H1 (cell line): Measurements from ENCODE around the gene USP7.

Source experiments
- EP300 ChIP-seq, 2 experiments: IDR thresholded peaks; 1 replicate in 1 of 2; 2 replicates in 1 of 2; pipeline ENCODE4 v1.6.1; 2011 to 2012; ENCODE audit warnings: low read depth in 2 of 2, low read length in 2 of 2, mild to moderate bottlenecking in 2 of 2, borderline replicate concordance in 1 of 2, inconsistent platforms in 1 of 2, moderate library complexity in 1 of 2
- EZH2 ChIP-seq: fragments of 200-600 bp; sonication (generic); IDR thresholded peaks from 2 replicates; pipeline ENCODE4 v1.7.1; 2012; ENCODE audit warnings: low read depth, mild to moderate bottlenecking, moderate library complexity, low read length, inconsistent platforms; ENCODE audit not compliant: severe bottlenecking
- JUN ChIP-seq: IDR thresholded peaks from 2 replicates; pipeline ENCODE4 v1.6.1; 2011; ENCODE audit warnings: low read depth, mild to moderate bottlenecking, improper control_type of control experiment, low read length
- KDM1A ChIP-seq: fragments of 200-600, 300-600 bp; sonication (generic); IDR thresholded peaks from 2 replicates; pipeline ENCODE4 v1.7.1; 2016; ENCODE audit warnings: mild to moderate bottlenecking, low read length, borderline replicate concordance
- POLR2A ChIP-seq, 2 experiments: IDR thresholded peaks; 1 replicate in 1 of 2; 2 replicates in 1 of 2; pipeline ENCODE4 v1.6.1; 2011; ENCODE audit warnings: low read depth in 2 of 2, low read length in 2 of 2, mild to moderate bottlenecking in 2 of 2; ENCODE audit errors: control extremely low read depth in 1 of 2
- POLR2AphosphoS5 ChIP-seq: IDR thresholded peaks from 2 replicates; pipeline ENCODE4 v1.6.1; 2011; ENCODE audit warnings: low read depth, low read length
- RAD21 ChIP-seq, 2 experiments: IDR thresholded peaks in 1 of 2; conservative IDR thresholded peaks in 1 of 2; 2 replicates each; pipeline ENCODE4 v1.6.1; 2011; ENCODE audit warnings: low read depth in 2 of 2, low read length in 2 of 2, improper control_type of control experiment in 1 of 2, inconsistent platforms in 1 of 2, mild to moderate bottlenecking in 1 of 2, moderate library complexity in 1 of 2
- TF ChIP-seq, protein P1 (sequence below), 3 experiments: IDR thresholded peaks; 1 replicate in 2 of 3; 2 replicates in 1 of 3; pipeline versions ENCODE4 v1.5.1 to v1.6.1; 2011; ENCODE audit warnings: low read length in 3 of 3, mild to moderate bottlenecking in 3 of 3, inconsistent platforms in 2 of 3, low read depth in 1 of 3, moderate library complexity in 1 of 3; ENCODE audit not compliant: insufficient read depth in 1 of 3; ENCODE audit errors: control extremely low read depth in 1 of 3
- TF ChIP-seq, protein P2 (sequence below): IDR thresholded peaks from 2 replicates; pipeline ENCODE4 v1.6.1; 2012; ENCODE audit warnings: inconsistent platforms

DNA sequence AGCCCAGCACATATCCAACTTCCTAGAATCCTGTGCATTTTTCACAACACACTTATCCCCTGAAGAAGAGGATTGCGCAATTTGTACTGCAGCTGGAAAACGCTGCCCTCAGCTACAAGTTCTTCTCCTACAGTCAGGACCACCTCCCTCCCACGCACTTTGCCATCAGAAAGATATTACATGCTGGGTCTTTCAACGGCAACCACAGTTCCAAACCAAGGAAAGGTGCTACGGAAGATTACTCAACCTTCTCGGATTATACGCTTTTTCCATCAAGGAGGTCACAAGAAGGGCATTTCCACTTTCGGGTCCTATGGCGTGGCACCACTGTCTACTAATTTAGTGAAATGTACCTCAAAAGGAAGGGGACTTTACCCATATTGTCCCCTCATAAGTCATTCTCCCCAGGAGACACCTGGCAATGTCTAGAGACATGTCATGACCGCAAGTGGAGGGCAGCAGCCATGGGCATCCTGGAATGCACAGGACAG lies 35.2 kb downstream of the USP7 start:
- TF ChIP-seq, protein P1, sequence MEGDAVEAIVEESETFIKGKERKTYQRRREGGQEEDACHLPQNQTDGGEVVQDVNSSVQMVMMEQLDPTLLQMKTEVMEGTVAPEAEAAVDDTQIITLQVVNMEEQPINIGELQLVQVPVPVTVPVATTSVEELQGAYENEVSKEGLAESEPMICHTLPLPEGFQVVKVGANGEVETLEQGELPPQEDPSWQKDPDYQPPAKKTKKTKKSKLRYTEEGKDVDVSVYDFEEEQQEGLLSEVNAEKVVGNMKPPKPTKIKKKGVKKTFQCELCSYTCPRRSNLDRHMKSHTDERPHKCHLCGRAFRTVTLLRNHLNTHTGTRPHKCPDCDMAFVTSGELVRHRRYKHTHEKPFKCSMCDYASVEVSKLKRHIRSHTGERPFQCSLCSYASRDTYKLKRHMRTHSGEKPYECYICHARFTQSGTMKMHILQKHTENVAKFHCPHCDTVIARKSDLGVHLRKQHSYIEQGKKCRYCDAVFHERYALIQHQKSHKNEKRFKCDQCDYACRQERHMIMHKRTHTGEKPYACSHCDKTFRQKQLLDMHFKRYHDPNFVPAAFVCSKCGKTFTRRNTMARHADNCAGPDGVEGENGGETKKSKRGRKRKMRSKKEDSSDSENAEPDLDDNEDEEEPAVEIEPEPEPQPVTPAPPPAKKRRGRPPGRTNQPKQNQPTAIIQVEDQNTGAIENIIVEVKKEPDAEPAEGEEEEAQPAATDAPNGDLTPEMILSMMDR (IDR thresholded peaks at IDR 0.05; ENCODE audit: control extremely low read depth in 1 of 3, insufficient read depth in 1 of 3, low read depth in 1 of 3, low read length in 3 of 3) = no peak
- TF ChIP-seq RAD21 (IDR thresholded peaks at IDR 0.05 in 1 of 2, conservative IDR thresholded peaks at IDR 0.05 in 1 of 2; ENCODE audit: low read depth in 2 of 2, low read length in 2 of 2) (no peak), POLR2A (IDR thresholded peaks at IDR 0.05; ENCODE audit: control extremely low read depth in 1 of 2, low read depth in 2 of 2, low read length in 2 of 2) (no peak), EP300 (IDR thresholded peaks at IDR 0.05; ENCODE audit: borderline replicate concordance in 1 of 2, low read depth in 2 of 2, low read length in 2 of 2) (no peak), KDM1A (no peak), EZH2 (no peak), POLR2AphosphoS5 (no peak), JUN (no peak)
- TF ChIP-seq, protein P2, sequence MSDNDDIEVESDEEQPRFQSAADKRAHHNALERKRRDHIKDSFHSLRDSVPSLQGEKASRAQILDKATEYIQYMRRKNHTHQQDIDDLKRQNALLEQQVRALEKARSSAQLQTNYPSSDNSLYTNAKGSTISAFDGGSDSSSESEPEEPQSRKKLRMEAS = no peak
